Endometrial microvascular endothelial cells (primary cell): ENCODE data around the gene THOC2. TPM values are rescaled to one million over a fixed set of nuclear protein-coding genes. Genes with fewer than 3 reads are reported as not detected.
"Not testable (repeated sequence)": the region's sequence is repeated elsewhere in the genome, so short reads cannot be mapped to it uniquely, and the experiment has no call there.

Experiments used
- in situ Hi-C: cut with HindIII; loops from 2 replicates; pipeline ENCODE4 v1.10.0; 2017; ENCODE audit warnings: low sequenced_read_pairs, low pct_unique_long_range_greater_than_20kb; ENCODE audit errors: inconsistent ontology term
- total RNA-seq: library from RNA; depleted of rRNA; stranded (reverse); fragments of >200 nt; gene quantifications from one replicate; pipeline ENCODE4 v1.2.3, GENCODE V29; 2015; ENCODE audit errors: inconsistent ontology term

The THOC2 gene
- 29.8 TPM for total RNA-seq

DNA sequence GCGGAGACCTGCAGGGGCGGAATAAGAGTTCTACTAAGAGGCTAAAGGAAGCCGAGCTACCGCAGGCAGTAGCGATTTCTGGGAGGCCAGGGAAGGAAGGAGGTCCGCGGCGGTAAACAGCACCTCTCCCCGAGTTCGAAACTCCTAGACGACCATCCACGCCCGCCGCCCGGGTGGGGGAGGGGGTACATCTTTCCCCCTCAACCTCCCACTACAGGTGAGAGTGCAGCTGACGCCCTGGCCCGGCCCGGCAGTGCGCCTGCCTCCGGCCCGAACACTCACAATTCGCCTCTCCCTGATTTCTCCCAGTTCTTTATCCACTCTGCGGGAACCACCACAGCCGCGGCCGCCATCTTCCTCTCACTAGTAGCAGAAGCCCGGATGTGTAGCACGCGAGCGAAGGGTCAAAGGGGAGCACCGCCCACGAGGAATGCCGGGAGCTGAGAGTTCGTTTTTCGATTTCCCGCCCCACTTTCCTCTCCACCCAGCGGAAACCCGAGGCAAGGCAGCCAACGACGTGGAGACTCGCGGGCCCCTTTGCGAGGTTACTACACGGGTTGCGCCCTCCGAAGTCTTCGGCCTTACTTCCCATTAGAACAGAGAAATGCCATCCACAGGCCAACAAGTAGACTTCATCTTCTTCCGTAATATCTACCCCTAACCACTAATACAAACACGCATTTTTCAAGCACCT lies at the start of gene THOC2:
Gene THOC2, minus strand, starts transcription at position 383 of the 694 bp plus-strand sequence. Its CDS starts 30 bp downstream, at position 353.
- in situ Hi-C loops: no loop called here

DNA sequence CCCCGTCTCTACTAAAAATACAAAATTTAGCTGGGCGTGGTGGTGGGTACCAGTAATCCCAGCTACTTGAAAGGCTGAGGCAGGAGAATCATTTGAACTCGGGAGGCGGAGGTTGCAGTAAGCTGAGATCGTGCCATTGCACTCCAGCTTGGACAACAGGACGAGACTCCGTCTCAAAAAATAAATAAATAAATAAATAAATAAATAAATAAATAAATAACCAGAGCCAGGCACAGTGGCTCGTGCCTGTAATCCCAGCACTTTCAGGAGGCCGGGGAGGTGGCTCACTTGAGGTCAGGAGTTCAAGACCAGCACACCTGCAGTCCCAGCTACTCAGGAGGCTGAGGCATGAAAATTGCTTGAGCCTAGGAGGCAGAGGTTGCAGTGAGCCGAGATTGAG lies 48.9 kb upstream of the THOC2 start:
- in situ Hi-C loops: not testable (repeated sequence)

GRCh38 chrX:123779908-123780396 lies 47.1 kb upstream of the THOC2 start:
- in situ Hi-C loops: no loop called here

- in situ Hi-C loops: no loop called here
These were observed 40.6 kb upstream of the THOC2 start for GRCh38 chrX:123773258-123773988.

DNA sequence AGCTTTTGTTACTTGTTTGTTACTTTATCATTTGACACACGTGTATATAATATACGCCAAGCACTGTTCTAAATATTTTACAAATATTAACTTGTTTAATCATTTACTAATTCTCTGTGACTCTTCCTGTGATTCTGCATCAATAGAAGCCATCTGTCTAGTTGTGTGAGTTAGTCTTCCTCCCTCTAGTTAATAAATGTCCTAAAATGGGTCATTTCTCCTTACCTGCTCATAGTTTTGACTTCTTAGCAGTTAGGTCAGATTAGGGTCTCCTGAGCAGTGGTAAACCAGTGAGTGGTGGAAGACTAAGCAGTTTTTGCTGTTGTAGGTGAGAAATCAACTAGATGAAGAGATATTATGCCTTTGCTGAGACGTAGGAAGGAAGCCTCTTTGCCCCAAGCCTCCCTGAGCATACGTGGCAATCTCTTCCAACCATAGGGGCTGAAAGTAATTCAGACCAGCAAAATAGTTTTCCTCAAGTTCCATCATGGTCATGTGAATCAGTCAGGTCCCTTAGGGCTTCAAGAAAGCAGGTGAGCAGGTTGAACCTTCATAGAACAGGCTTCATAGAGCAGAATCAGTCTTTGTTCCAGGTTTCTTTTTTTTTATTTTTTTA lies 38.7 kb upstream of the THOC2 start:
- in situ Hi-C loops: no loop called here

DNA sequence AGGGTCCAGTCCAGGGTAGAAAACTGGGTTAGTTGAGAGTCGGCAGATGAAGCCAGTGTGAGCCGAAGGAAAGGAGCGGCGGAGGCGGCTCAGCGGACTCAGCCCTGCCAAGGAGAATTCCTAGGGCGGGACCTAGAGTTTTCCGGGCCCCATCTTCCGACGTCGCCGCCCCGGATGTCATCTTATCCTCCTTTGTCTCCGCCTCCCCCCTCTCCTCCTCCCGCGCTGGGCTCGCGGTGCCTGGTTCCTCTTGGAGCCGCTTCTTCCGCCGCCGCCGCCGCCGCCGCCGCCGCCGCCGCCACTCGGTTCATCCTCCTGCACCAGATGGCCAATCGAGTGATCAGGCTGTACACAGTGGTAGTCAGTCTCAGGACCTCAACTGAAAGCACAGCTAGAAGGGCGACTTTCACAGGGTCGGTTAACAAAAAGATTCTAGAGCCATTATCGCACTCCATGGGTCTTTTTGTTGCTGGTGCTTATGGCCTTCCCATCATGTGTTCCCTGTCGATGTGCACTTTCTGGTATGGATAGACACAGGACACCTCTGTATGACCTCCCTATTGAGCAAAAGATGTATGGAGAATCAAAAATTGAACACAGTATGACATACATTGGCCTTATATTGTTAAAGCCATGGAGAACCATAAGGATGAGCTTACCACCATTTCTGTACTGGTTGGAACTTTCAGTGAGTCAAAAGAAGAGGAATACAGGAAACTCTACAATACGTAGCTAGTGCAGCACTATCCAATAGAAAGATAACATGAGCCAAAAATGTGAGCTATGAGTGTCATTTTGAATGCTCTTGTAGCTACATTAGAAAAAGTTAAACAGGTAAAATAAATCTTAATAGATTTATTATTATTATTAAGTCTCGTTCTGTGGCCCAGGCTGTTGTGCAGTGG lies 32.4 kb upstream of the THOC2 start:
- in situ Hi-C loops: no loop called here

- in situ Hi-C loops: not testable (repeated sequence)
These were observed 27.0 kb upstream of the THOC2 start for GRCh38 chrX:123759849-123760248.

DNA sequence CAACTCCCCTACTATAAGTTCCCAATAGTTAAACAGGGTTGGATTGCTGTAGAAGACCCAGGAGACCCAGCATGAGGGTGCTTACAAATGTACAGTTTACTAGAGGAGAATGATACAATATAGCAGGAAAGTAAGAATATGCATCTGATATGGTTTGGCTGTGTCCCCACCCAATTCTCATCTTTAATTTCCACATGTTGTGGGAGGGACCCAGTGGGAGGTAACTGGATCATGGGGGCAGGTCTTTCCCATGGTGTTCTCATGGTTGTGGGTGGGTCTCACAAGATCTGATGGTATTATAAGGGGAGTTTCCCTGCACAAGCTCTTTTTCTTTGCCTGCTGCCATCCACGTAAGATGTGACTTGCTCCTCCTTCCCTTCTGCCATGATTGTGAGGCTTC lies 24.9 kb upstream of the THOC2 start:
- in situ Hi-C loops: not testable (repeated sequence)

- in situ Hi-C loops: no loop called here
These were observed 23.5 kb upstream of the THOC2 start for GRCh38 chrX:123756320-123756719.

GRCh38 chrX:123755107-123755506 lies 22.3 kb upstream of the THOC2 start:
- in situ Hi-C loops: no loop called here

GRCh38 chrX:123753656-123754350 lies 21.0 kb upstream of the THOC2 start:
- in situ Hi-C loops: no loop called here

DNA sequence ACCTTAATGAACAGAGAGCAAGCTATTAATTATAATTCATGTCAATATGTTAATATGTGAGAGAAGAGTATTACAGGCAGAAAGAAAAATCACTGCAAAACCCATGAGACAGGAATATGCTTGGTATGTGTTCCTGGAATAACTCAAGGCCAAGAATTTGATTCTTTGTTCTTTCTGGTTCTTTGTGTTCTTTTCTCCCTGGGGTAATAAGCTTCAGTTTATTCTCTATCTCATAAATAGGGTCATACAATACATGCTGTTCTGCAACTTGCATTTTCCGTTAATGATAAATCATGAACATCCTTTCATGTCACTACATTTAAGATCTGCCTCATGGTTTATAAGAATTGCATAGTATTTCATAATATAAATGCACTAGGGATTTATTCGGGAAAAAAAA lies 16.8 kb upstream of the THOC2 start:
- in situ Hi-C loops: no loop called here

GRCh38 chrX:123745511-123745910 lies 12.7 kb upstream of the THOC2 start:
- in situ Hi-C loops: no loop called here

- in situ Hi-C loops: no loop called here
These were observed 10.5 kb upstream of the THOC2 start for GRCh38 chrX:123743312-123743711.

GRCh38 chrX:123742440-123742839 lies 9.6 kb upstream of the THOC2 start:
- in situ Hi-C loops: no loop called here

DNA sequence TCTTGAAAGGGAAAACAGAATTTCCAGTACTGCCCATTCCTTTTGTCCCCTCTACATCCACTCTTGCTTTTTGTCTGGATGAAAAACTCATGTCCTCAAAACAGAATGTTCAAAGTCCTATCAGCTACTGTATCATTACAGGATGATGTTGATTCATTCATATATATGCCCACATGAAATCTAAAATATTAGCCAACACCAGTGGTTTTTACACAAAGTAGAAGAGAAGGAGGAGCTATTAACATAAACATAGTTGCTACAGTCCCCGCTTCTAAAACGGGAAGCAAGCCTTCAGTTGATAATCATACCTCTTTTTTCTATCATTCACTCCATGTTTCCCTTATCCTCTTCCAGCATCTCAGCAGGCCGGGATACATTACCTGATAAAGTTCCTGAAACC lies 7.7 kb upstream of the THOC2 start:
- in situ Hi-C loops: no loop called here

- in situ Hi-C loops: no loop called here
These were observed 7.2 kb upstream of the THOC2 start for GRCh38 chrX:123740006-123740405.

GRCh38 chrX:123739474-123739873 lies 6.6 kb upstream of the THOC2 start:
- in situ Hi-C loops: no loop called here
